Measurements from ENCODE around the gene CPA1.

Gene CPA1

GRCh38 chr7:130430841-130431666 lies 50.8 kb downstream of the CPA1 start:
- DNase-seq, result no peak

GRCh38 chr7:130432886-130433285 lies 52.6 kb downstream of the CPA1 start:
- no peak for DNase-seq

GRCh38 chr7:130433301-130433700 lies 53.0 kb downstream of the CPA1 start:
- peak in 1 of 2 experiments; percentile 9 for DNase-seq

GRCh38 chr7:130435311-130435854 lies 55.1 kb downstream of the CPA1 start:
- no peak for DNase-seq

GRCh38 chr7:130436253-130436652 lies 56.0 kb downstream of the CPA1 start:
- DNase-seq, result no peak

Data from AML-193 (cell line).